A549 (cell line): ENCODE measurements around the gene ATP6V1B1. TPM values are rescaled to one million over a fixed set of nuclear protein-coding genes. Genes with fewer than 3 reads are reported as not detected.

Experiments used
- ATAC-seq, 2 experiments: fragments of 200-7000 bp in 1 of 2; fragments of >200 bp in 1 of 2; cut with Nextera tagmentation in 1 of 2; cut with Tn5 transposase in 1 of 2; 3 replicates each; pipeline versions ENCODE4 v1.8.0 to v1.9.1; 2018 to 2020; ENCODE audit warnings: mild to moderate bottlenecking in 1 of 2, moderate library complexity in 1 of 2
- CTCF ChIA-PET: fragments of 300-600 bp; sonication (Branson Sonifier 250); formaldehyde crosslinking; extraction: SDS; loops from one replicate; lab custom pipeline; 2021; ENCODE audit warnings: antibody characterized with exemption, inconsistent platforms; lab: Yijun Ruan, JAX
- POLR2A ChIA-PET: fragments of 350-600 bp; formaldehyde crosslinking; extraction: SDS; loops from one replicate; lab custom pipeline; 2021; ENCODE audit warnings: antibody characterized with exemption, inconsistent platforms; lab: Yijun Ruan, JAX
- DNase-seq, 2 experiments: peaks; one replicate each; pipeline versions ENCODE4 v3.0.0 to v3.0.0-alpha.2; 2011 to 2016; ENCODE audit warnings: low read depth in 1 of 2, low spot score in 1 of 2
- FAIRE-seq: peaks from 2 replicates; lab custom pipeline; 2011; peaks lifted over from hg19 to GRCh38; lab: Jason Lieb, UNC
- H3K27ac ChIP-seq, 2 experiments: fragments of >200 bp; sonication (Bioruptor Twin); formaldehyde crosslinking; 3 replicates each; pipeline ENCODE4 v1.5.1; 2016 to 2017
- H3K4me1 ChIP-seq: fragments of >200 bp; sonication (Bioruptor Twin); formaldehyde crosslinking; 3 replicates; pipeline ENCODE4 v1.6.1; 2016
- H3K4me2 ChIP-seq: fragments of >200 bp; sonication (Bioruptor Twin); formaldehyde crosslinking; 3 replicates; pipeline ENCODE4 v1.6.1; 2016
- H3K4me3 ChIP-seq: fragments of >200 bp; sonication (Bioruptor Twin); formaldehyde crosslinking; 3 replicates; pipeline ENCODE4 v1.5.1; 2016
- H3K9me3 ChIP-seq: fragments of >200 bp; sonication (Bioruptor Twin); formaldehyde crosslinking; 3 replicates; pipeline ENCODE4 v1.6.1; 2016
- CBX2 ChIP-seq: fragments of 200-600 bp; sonication (generic); IDR thresholded peaks from 2 replicates; pipeline ENCODE4 v1.6.1; 2016; ENCODE audit warnings: low read depth, mild to moderate bottlenecking, borderline replicate concordance
- FOSL2 ChIP-seq, 2 experiments: fragments of 450-650 bp in 1 of 2; fragments of >200 bp in 1 of 2; sonication (Bioruptor Twin) in 1 of 2; formaldehyde crosslinking; IDR thresholded peaks; 2 replicates each; pipeline versions ENCODE4 v1.5.0 to v1.6.1; 2016 to 2020; ENCODE audit warnings: mild to moderate bottlenecking in 1 of 2, moderate library complexity in 1 of 2
- HMGXB4 ChIP-seq: fragments of 250-450 bp; sonication (Bioruptor Pico); IDR thresholded peaks from 2 replicates; pipeline ENCODE4 v1.5.0; 2021; ENCODE audit warnings: mild to moderate bottlenecking, moderate library complexity, borderline replicate concordance
- POLR2AphosphoS2 ChIP-seq: conservative IDR thresholded peaks from 2 replicates; pipeline ENCODE4 v1.6.1; 2012; ENCODE audit warnings: low read length, improper control_type of control experiment, inconsistent platforms
- RAD21 ChIP-seq, 2 experiments: fragments of >200 bp in 1 of 2; sonication (Bioruptor Twin) in 1 of 2; formaldehyde crosslinking in 1 of 2; IDR thresholded peaks in 1 of 2; conservative IDR thresholded peaks in 1 of 2; 2 replicates in 1 of 2; 3 replicates in 1 of 2; pipeline ENCODE4 v1.6.1; 2012 to 2018; ENCODE audit warnings: inconsistent platforms in 1 of 2
- RARB ChIP-seq: fragments of 250-450 bp; sonication (Bioruptor Pico); IDR thresholded peaks from 2 replicates; pipeline ENCODE4 v1.8.0; 2021; ENCODE audit warnings: mild to moderate bottlenecking, moderate library complexity
- RCOR1 ChIP-seq: fragments of 150-350 bp; IDR thresholded peaks from 2 replicates; pipeline ENCODE4 v1.6.1; 2014; ENCODE audit warnings: antibody characterized with exemption, low read length, low read depth
- SMC3 ChIP-seq: fragments of >200 bp; sonication (Bioruptor Twin); formaldehyde crosslinking; IDR thresholded peaks from 3 replicates; pipeline ENCODE4 v1.6.1; 2018; ENCODE audit warnings: inconsistent platforms
- TP53 ChIP-seq: fragments of 250-450 bp; sonication (Bioruptor Pico); IDR thresholded peaks from 2 replicates; pipeline ENCODE4 v1.5.0; 2021; ENCODE audit warnings: mild to moderate bottlenecking, moderate library complexity
- USF2 ChIP-seq: fragments of 450-650 bp; IDR thresholded peaks from 2 replicates; pipeline ENCODE4 v1.6.1; 2014; ENCODE audit warnings: antibody characterized with exemption
- ZSCAN20 ChIP-seq: fragments of 250-450 bp; sonication (Bioruptor Pico); IDR thresholded peaks from 2 replicates; pipeline ENCODE4 v1.8.0; 2022; ENCODE audit warnings: mild to moderate bottlenecking, moderate library complexity
- WGBS: methylation state at CpG from one replicate; pipeline ENCODE4 v1.1.6; 2017; ENCODE audit errors: missing lambda C conversion rate; 5-methylcytosine and 5-hydroxymethylcytosine counted together
- polyA plus RNA-seq, 4 experiments: library from polyadenylated mRNA; depleted of rRNA in 3 of 4; stranded (reverse); fragments of >200 nt; fragmentation: RNase III in 1 of 4; extraction: RNeasy Plus Mini Kit Qiagen cat#74134 plus additional on column Dnase treatment in 1 of 4; gene quantifications; 2 replicates in 3 of 4; 3 replicates in 1 of 4; pipeline ENCODE4 v1.2.3, GENCODE V29; 2011 to 2017
- TF ChIP-seq, protein P1 (sequence below): fragments of >200 bp; sonication (Bioruptor Twin); formaldehyde crosslinking; IDR thresholded peaks from 3 replicates; pipeline ENCODE4 v1.5.1; 2016
- TF ChIP-seq, protein P2 (sequence below): fragments of 200-600 bp; sonication (generic); IDR thresholded peaks from 2 replicates; pipeline ENCODE4 v1.6.1; 2016; ENCODE audit warnings: antibody characterized with exemption, mild to moderate bottlenecking, moderate library complexity

The ATP6V1B1 gene
- polyA plus RNA-seq, 2 of the 4 experiments (the other 2 are of a cell fraction), result 1.9 to 2.5 TPM

GRCh38 chr2:70944111-70944690 lies 8.5 kb downstream of the ATP6V1B1 start:
- WGBS, result 83% methylated on average over 4 of the region's 4 CpGs
- TF ChIP-seq POLR2AphosphoS2 (no peak), FOSL2 (IDR thresholded peaks at IDR 0.05) (no peak), FOSL2 (CRISPR knock-in tag; IDR thresholded peaks at IDR 0.05) (no peak), RCOR1 (no peak), TP53 (CRISPR knock-in tag) (no peak), CBX2 (no peak), ZSCAN20 (CRISPR knock-in tag) (no peak), HMGXB4 (CRISPR knock-in tag) (no peak), USF2 (no peak), RAD21 (conservative IDR thresholded peaks at IDR 0.05 in 1 of 2, IDR thresholded peaks at IDR 0.05 in 1 of 2) (no peak)
- TF ChIP-seq, protein P1, sequence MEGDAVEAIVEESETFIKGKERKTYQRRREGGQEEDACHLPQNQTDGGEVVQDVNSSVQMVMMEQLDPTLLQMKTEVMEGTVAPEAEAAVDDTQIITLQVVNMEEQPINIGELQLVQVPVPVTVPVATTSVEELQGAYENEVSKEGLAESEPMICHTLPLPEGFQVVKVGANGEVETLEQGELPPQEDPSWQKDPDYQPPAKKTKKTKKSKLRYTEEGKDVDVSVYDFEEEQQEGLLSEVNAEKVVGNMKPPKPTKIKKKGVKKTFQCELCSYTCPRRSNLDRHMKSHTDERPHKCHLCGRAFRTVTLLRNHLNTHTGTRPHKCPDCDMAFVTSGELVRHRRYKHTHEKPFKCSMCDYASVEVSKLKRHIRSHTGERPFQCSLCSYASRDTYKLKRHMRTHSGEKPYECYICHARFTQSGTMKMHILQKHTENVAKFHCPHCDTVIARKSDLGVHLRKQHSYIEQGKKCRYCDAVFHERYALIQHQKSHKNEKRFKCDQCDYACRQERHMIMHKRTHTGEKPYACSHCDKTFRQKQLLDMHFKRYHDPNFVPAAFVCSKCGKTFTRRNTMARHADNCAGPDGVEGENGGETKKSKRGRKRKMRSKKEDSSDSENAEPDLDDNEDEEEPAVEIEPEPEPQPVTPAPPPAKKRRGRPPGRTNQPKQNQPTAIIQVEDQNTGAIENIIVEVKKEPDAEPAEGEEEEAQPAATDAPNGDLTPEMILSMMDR, result no peak
- ATAC-seq (no peak), DNase-seq (no peak), FAIRE-seq (no peak)
- Histone ChIP-seq H3K9me3 (no peaks in the 10 kb centered on the region), H3K27ac (no peak overlapping the region), H3K4me1 (peaks cover 13% of the 10 kb centered on the region; the same call in 2 of the 3 replicates), H3K4me2 (no peak overlapping the region), H3K4me3 (no peak overlapping the region)
- CTCF ChIA-PET, result interaction anchor here (1.1 to 18.9 kb wide), 9 partner anchors 9 to 155 kb away, joined by 3 to 512 read pairs (median 14); partner anchors contain the start of gene ATP6V1B1
- POLR2A ChIA-PET, result no interaction called here

- H3K27ac ChIP-seq, result no peak overlapping the region
- WGBS, result 31% methylated on average over 8 of the region's 8 CpGs
- FAIRE-seq (no peak), ATAC-seq (peak; percentile 55 to 67; a peak in 5 of 6 replicates), DNase-seq (peak; percentile 38 to 71)
- TF ChIP-seq, protein P1, result peak; percentile 95
- TF ChIP-seq RARB (CRISPR knock-in tag) (no peak), SMC3 (peak; percentile 79), RAD21 (conservative IDR thresholded peaks at IDR 0.05 in 1 of 2, IDR thresholded peaks at IDR 0.05 in 1 of 2) (peak; percentile 79 to 82)
- TF ChIP-seq, protein P2, sequence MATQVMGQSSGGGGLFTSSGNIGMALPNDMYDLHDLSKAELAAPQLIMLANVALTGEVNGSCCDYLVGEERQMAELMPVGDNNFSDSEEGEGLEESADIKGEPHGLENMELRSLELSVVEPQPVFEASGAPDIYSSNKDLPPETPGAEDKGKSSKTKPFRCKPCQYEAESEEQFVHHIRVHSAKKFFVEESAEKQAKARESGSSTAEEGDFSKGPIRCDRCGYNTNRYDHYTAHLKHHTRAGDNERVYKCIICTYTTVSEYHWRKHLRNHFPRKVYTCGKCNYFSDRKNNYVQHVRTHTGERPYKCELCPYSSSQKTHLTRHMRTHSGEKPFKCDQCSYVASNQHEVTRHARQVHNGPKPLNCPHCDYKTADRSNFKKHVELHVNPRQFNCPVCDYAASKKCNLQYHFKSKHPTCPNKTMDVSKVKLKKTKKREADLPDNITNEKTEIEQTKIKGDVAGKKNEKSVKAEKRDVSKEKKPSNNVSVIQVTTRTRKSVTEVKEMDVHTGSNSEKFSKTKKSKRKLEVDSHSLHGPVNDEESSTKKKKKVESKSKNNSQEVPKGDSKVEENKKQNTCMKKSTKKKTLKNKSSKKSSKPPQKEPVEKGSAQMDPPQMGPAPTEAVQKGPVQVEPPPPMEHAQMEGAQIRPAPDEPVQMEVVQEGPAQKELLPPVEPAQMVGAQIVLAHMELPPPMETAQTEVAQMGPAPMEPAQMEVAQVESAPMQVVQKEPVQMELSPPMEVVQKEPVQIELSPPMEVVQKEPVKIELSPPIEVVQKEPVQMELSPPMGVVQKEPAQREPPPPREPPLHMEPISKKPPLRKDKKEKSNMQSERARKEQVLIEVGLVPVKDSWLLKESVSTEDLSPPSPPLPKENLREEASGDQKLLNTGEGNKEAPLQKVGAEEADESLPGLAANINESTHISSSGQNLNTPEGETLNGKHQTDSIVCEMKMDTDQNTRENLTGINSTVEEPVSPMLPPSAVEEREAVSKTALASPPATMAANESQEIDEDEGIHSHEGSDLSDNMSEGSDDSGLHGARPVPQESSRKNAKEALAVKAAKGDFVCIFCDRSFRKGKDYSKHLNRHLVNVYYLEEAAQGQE, result no peak
- H3K4me2 ChIP-seq, result no peak overlapping the region
- H3K4me3 ChIP-seq, result no peak overlapping the region
- CTCF ChIA-PET, result interaction anchor here (0.7 to 18.9 kb wide), 43 partner anchors 8 to 644 kb away, joined by 3 to 512 read pairs (median 5); partner anchors contain the start of genes ATP6V1B1, FAM136A and FIGLA
- no peaks in the 10 kb centered on the region for H3K9me3 ChIP-seq
- POLR2A ChIA-PET, result no interaction called here
- peaks cover 13% of the 10 kb centered on the region; the same call in 2 of the 3 replicates for H3K4me1 ChIP-seq
Observed at GRCh38 chr2:70946832-70947442, 11.2 kb downstream of the ATP6V1B1 start.
